GM13976 (cell line): ENCODE data around the gene SCEL.

Experiments
- DNase-seq: peaks from one replicate; pipeline ENCODE4 v3.0.0; 2012; ENCODE audit warnings: low spot score
- in situ Hi-C: fragments of 300-500 bp; cut with MboI; formaldehyde crosslinking; loops from one replicate; pipeline ENCODE4 v1.12.0; 2022; ENCODE audit warnings: low sequenced_read_pairs, mixed read lengths, inconsistent platforms; ENCODE audit not compliant: unreplicated experiment
- TF ChIP-seq, protein P1 (sequence below): IDR thresholded peaks from 2 replicates; pipeline ENCODE4 v1.5.1; 2012; ENCODE audit warnings: borderline replicate concordance, mild to moderate bottlenecking; ENCODE audit not compliant: insufficient read depth; ENCODE audit errors: extremely low read depth, missing control alignments, control extremely low read depth

SCEL gene

GRCh38 chr13:77528414-77528813, 7.1 kb upstream of the SCEL start:
- in situ Hi-C loops: no loop called here
- TF ChIP-seq, protein P1, sequence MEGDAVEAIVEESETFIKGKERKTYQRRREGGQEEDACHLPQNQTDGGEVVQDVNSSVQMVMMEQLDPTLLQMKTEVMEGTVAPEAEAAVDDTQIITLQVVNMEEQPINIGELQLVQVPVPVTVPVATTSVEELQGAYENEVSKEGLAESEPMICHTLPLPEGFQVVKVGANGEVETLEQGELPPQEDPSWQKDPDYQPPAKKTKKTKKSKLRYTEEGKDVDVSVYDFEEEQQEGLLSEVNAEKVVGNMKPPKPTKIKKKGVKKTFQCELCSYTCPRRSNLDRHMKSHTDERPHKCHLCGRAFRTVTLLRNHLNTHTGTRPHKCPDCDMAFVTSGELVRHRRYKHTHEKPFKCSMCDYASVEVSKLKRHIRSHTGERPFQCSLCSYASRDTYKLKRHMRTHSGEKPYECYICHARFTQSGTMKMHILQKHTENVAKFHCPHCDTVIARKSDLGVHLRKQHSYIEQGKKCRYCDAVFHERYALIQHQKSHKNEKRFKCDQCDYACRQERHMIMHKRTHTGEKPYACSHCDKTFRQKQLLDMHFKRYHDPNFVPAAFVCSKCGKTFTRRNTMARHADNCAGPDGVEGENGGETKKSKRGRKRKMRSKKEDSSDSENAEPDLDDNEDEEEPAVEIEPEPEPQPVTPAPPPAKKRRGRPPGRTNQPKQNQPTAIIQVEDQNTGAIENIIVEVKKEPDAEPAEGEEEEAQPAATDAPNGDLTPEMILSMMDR: no peak
- no peak for DNase-seq

DNA sequence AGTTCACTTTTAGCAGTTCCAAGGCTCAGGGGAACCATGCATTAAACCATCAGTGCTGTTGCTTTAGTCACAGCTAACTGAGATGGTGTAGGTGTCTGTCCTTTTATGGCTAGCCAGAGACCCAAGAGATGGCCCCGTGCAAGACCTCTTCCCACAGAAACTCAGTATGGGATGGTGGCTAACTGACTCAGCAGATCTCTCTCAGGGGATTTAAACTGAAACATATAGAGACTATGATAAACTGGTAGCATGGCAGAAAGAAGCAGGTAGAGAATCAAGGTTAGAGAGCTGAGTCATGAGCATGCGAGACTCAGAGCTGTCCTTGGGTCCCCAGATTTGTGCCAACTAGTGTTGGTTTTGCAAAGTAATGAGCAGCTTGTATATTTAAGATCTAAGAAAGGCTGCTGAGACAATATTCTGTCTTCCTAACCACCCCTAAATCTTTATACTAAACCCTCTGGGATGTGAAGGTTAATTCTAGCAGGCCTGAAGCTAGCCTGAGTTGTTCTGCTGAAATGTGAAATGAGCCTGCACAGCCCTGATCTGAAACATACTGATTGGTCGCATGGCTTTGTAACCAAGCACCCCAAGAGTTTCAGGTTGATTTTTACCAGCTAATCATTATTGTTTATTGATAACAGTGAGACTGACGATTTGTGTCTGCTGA, 6.5 kb upstream of the SCEL start:
- DNase-seq: no peak
- TF ChIP-seq, protein P1: no peak
- in situ Hi-C loops: no loop called here

DNA sequence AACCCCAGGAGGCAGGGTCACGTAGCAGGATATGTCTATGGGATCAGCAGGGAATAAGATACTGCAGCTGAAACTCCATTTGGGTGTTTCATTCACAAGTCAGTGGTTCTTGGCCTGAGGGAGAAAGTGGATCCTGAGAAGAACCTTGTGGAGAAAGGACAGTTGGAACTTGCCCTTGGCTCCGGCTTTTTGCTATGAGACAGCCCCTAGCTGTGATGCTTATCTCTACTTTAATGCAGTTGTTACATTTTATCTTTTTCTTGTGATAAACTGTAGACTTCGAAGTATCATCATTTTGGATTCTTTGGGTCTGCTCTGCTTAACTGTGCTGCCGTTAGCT, 6.0 kb upstream of the SCEL start:
- no peak for DNase-seq
- TF ChIP-seq, protein P1: no peak
- in situ Hi-C loops: no loop called here

- in situ Hi-C loops: no loop called here
- DNase-seq: no peak
Measured at GRCh38 chr13:77530875-77531274, 4.6 kb upstream of the SCEL start.

DNA sequence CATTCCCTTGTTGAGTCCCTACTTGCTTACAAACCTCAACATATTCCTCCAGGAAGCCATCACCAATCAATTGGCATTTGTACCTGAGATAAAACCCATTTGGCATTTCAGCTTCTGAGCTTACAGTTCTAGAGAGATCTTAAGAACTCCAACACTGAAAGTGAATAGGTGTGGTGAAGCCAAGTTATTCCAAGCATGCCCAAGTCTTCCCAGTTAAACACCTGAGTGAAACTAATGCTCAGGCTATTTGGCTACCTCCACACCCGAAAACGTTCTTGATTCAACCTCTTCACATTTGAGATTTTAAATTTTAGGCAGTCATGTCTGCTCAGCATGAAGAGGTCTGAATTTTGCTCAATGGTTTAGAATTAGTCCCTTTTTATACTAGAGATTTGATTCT, 2.5 kb upstream of the SCEL start:
- TF ChIP-seq, protein P1: no peak
- in situ Hi-C loops: no loop called here
- no peak for DNase-seq

More at GRCh38 chr13:77530875-77531274, 4.6 kb upstream of the SCEL start:
- TF ChIP-seq, protein P1: no peak

- in situ Hi-C loops: no loop called here
- DNase-seq: no peak
- TF ChIP-seq, protein P1: no peak
Measured at GRCh38 chr13:77533875-77534788, 1.4 kb upstream of the SCEL start.
